ENCODE data around the gene MYBBP1A.
A peak's percentile ranks its signal among the peaks of the same experiment; 100 is the strongest.

Gene MYBBP1A

DNA sequence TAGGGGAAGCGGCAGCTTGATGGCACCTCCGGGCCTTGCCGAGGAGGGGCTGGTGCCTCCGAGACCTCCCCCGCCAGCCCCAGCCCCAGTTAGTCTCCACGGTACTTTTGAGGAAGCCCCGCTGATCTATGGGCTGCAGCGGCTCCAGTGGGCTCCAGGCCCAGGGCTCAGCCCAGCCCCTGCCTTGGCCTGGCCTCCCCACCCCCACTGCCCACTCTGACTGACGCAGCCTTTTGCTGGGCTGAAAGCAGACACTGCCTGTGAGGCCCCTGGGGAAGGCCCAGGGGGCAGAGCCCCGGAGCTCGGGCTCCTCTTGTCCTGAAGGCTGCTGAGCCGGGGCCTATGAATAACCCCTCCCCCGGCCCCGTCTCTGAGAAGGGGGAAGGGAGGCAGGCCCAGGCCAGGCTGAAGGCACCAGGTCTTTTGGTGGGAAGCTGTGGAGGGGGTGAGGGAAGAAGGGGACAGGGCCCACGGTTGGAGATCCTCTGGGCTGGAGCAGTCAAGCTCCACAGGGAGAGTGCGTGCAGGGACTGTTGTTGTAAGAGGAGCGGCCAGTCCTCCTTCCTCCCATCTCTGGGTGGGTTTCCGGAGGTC is 21.6 kb upstream of the MYBBP1A start:
- in situ Hi-C loops (cut with MboI; ENCODE audit: low pct_unique_long_range_greater_than_20kb, low sequenced_read_pairs), result loop anchor here (25.0 kb wide), 1 partner anchor 310 kb away; the partner anchor contains the start of gene C17orf107
- no peak for DNase-seq

DNA sequence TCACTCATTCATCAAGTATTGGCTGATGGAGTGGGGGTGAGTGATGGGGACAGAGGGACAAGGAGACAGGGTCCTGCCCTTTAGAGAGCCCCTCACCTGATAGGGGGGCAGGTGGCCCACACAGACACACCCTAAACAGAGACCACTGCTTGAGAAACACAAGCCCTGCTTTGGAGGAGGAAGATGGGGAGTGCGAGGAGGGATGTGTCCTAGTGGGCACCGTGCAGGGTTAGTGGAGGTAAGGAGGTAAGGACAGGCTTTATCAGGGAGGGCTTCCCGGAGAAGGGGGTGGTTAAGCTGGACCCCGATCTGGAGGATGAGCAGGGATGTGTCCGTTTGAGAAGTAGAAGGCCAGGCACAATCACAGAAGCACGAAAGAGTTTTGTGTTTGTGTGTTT is 21.0 kb upstream of the MYBBP1A start:
- no peak for DNase-seq
- in situ Hi-C loops (cut with MboI; ENCODE audit: low pct_unique_long_range_greater_than_20kb, low sequenced_read_pairs), result loop anchor here (25.0 kb wide), 1 partner anchor 311 kb away; the partner anchor contains the start of gene C17orf107

DNA sequence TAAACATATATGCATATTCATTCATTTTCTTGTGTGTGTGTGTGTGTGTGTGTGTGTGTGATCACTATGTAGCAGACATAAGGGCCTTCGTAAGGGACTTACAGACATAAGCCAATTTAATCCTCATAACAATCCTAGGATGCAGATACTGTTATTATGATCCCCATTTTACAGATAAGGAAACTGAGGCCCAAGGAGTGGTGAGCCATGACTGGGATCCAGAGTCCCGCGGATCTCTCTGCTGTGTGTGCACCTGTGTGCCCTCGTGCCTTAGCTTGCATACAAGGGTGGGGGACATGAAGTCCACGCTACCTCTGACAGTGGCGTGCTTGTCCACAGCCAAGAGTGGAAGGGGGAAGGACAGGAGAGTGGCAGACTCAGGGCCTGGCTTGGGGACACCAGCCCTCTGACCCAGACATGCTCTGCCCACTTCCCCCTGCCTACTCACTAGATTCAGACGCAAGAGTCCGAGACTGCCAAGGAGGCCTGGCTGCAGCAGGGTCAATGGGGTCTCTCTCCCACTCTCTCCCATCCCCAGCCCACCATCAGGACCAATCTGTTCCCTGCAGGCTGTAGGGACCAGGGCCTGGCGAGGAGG is 19.4 kb upstream of the MYBBP1A start:
- no peak for DNase-seq
- in situ Hi-C loops (cut with MboI; ENCODE audit: low pct_unique_long_range_greater_than_20kb, low sequenced_read_pairs), result loop anchor here (25.0 kb wide), 1 partner anchor 313 kb away; the partner anchor contains the start of gene C17orf107

DNA sequence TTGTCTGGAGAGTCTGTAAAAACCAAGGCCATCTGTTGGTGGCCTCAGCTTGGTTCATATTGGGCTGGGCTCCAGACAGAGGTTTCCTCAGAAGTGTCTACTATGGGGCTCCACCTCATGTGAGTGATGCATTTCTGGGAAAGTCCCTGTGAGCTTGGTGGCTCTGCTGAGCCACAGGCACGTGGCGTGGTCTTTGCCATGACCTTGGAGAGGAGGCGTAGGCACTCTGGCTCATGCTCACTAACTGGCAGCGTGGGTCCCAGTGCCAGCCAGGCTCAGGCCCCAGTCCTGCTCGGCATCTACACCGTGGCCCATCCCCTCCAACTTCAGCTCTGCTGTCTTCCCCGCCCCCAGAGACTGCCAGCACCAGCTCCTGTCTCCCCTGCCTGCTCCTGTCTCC is 18.5 kb upstream of the MYBBP1A start:
- in situ Hi-C loops (cut with MboI; ENCODE audit: low pct_unique_long_range_greater_than_20kb, low sequenced_read_pairs), result no loop called here
- no peak for DNase-seq

DNA sequence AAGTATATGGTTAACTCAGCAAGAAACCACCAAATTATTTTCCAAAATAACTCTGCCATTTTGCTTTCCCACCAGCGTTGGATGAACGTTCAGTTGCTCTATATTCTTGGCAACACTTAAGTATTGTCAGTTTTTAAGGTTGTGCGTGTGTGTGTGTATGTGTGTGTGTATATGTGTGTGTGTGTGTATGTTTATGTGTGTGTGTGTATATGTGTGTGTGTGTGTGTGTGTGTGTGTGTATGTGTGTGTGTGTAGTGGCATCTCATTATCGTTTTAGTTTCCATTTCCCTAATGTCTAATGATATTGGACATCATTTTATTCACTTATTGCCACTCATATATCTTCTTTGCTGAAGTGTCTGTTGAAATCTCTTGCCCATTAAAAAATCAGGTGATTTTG is 17.9 kb upstream of the MYBBP1A start:
- DNase-seq, result no peak
- in situ Hi-C loops (cut with MboI; ENCODE audit: low pct_unique_long_range_greater_than_20kb, low sequenced_read_pairs), result no loop called here

DNA sequence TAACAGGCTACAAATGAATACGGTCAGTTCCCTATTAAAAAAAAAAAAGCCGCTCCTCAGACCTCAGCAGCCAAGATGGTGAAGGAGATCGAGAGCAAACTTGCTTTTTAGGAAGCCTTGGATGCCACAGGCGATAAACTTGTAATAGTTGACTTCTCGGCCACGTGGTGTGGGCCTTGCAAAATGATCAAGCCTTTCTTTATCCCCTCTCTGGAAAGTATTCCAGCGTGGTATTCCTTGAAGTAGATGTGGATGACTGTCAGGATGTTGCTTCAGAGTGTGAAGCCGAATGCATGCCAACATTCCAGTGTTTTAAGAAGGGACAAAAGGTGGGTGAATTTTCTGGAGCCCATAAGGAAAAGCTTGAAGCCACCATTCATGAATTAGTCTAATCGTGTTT is 16.9 kb upstream of the MYBBP1A start:
- in situ Hi-C loops (cut with MboI; ENCODE audit: low pct_unique_long_range_greater_than_20kb, low sequenced_read_pairs), result no loop called here
- no peak for DNase-seq

DNA sequence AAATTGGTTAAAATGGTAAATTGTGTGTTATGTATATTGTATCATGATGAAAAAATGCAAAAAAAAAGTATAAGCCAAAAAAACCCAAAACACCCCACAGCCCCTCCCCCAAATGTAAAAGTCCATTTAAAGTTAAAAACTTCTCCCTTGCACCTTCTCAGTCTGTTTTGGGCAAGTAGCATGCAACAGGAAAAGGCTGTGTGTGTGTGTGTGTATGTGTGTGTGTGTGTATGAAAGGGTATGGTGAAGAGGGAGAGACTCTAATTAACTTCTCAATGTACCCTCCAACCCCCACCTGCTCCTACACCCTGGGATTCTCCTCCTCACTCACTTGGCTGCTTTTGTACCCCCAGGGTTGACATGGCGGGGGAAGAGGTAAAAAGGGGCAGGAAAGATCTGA is 14.4 kb upstream of the MYBBP1A start:
- DNase-seq, result peak; percentile 47
- in situ Hi-C loops (cut with MboI; ENCODE audit: low pct_unique_long_range_greater_than_20kb, low sequenced_read_pairs), result no loop called here

DNA sequence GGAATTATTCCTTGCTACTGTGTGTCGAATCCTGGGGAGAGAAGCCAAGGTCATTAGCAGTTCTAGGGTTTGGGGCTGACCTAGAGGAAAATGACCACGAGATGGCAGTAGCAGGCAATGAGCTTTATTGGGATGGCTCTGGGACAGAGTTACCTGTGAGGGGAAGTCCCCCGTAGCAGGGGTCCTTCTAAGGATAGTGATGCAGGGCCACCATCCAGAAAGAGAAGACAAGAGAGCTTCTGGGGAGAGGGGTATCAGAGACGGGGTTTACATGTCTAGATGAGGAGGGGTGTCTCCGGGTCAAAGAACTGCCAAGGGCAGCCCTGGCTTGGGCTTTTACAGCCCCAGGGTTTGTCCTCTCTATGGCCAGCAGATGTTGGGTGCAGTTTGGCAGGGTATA is 11.6 kb upstream of the MYBBP1A start:
- in situ Hi-C loops (cut with MboI; ENCODE audit: low pct_unique_long_range_greater_than_20kb, low sequenced_read_pairs), result no loop called here
- DNase-seq, result peak; percentile 76

DNA sequence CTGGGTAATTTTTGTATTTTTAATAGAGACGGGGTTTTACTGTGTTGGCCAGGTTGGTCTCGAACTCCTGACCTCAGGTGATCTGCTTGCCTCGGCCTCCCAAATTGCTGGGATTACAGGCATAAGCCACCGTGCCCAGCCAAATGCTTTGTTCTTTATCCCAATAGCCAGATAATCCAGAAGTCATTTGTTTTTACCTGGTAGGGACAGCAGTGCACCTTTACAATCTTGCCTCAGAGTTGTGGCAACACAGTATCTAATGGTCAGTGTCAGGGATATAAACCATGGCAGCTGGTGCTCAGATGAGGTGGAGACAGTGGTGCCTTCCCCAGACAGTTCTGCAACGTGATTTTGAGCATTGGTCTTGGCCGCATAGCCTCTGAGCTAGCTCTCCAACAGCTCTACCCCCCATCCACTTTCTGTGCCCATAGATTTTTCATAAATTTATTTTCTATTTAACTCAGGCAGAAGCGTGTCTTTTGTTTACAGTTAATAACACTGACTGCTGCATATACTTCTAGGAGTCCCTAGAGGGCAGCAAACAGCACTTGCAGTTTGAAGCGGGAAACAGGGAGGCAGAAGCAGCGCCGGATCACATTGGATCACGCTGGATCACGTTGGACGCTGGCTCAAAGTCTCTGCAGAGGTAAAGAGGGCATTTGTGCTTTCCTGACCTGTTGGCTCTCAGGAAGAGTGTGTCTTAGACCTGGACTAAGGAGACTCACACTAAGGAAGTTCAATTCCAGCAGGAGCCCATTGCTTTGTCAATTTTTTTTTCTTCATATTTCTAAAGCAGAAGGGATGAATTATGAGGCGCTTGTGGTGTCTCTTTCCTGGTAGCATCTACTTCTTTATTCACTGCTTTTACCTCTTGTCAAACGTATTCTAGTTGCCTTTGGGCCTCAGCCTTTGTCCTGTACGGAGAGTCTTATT is 10.3 kb upstream of the MYBBP1A start:
- in situ Hi-C loops (cut with MboI; ENCODE audit: low pct_unique_long_range_greater_than_20kb, low sequenced_read_pairs), result no loop called here
- DNase-seq, result peak; percentile 75

DNA sequence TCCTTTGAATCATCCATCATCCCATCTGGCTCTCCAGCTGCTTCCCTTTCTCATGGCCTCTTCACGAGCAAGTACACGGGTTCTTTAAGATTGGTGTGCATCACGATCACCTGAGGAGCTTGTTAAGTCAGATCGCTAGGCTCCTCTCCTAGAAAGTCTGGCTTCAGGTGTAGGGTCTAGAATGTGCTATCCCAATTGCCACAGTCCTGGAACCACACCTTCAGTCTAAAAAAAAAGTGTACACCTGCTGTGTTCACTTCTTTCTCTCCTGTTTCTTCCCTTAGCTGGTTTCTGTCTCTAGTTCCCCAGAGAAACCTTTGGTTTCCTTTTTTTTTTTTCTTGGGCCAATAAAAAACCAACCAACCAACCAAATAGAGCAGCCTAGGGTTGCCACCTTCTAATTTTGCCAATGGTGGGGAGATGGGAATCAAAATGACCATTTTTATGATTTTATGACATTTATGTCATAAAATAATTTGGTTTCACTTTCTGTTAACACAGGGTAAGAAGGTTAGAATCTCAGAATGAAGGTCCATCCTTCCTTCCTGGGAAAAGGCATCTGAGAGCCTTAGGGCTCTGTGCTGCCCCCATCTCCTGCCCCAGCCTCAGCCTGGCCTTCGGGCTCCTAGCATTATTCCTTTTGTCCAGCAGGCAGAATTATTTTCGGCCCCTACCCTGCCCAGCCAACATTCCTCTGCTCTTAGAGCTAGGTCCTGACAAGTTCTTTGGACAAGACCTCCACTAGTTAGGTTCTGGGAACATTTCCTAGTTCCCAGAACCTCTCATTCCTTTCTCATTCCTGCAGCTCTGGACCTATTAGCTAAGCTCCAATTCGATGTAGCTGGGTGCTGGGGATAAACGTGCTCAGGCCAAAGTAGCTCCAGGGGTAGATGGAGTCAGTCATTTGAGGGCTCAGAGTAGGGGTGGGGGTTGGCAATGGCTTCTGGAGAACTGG is 7.1 kb upstream of the MYBBP1A start:
- DNase-seq, result no peak
- in situ Hi-C loops (cut with MboI; ENCODE audit: low pct_unique_long_range_greater_than_20kb, low sequenced_read_pairs), result no loop called here

DNA sequence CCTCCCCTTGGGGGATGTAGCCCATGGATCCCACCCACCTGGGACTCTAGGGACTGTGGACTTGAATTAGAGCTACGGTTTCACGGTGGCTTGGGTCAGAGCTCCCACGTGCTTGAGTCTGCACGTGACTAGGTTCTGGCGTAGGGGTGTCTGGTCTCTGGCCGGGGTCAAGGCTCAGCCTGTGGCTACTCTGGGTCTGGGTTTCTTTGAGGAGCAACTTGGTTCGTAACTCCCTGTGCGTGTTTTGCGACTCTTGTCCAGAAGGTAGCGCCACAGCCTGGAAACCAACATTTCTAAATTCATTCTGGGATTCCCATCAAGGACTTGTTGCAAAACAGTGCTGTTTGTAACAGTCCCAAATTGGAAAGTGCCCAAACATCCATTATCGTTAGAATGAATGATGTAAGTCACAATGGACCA is 5.7 kb upstream of the MYBBP1A start:
- DNase-seq, result no peak
- in situ Hi-C loops (cut with MboI; ENCODE audit: low pct_unique_long_range_greater_than_20kb, low sequenced_read_pairs), result no loop called here

DNA sequence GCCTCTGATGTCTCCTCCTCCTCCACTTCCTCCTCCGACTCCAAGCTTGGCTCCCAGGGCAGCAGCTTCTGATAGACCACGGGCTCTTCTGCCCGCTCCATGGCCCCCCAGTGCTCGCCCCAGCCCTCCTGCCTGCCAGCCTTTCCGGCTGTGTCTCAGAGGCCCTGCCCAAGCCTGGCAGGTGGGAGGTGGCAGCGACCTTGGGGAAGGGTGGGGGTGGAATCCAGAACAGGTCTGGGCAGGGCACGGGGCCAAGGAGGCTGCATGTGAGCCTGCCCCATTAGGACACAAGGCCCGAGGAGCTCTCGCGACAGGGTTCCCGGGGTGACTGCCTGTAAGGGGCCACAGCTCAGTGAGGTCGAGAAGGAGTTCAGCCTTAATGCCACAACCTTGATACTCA is 5.2 kb upstream of the MYBBP1A start, which contains the start of gene GGT6:
Gene GGT6, minus strand, starts transcription at position 157 of the 400 bp plus-strand sequence. Its CDS starts 56 bp downstream, at position 101.
- in situ Hi-C loops (cut with MboI; ENCODE audit: low pct_unique_long_range_greater_than_20kb, low sequenced_read_pairs), result no loop called here
- no peak for DNase-seq

DNA sequence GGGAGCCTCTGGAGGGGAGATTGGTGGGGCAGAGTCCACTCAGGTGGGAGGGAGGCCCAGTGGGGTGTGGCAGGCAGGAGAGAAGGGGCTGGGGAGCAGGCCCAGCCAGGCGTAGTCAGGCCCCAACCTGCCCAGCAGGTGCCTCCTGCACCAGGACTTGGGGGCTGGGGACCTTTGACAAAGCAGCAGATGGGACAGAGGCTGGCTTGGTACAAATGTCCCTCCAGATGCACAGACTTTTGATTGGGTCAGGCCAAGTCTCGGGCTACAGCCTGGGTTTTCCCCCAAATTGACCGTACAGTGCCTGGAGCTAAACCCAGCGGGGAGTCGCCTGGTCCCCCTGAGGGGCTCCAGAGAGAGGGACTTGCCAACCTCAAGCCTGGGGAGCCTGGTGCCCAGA is 4.8 kb upstream of the MYBBP1A start:
- DNase-seq, result no peak
- in situ Hi-C loops (cut with MboI; ENCODE audit: low pct_unique_long_range_greater_than_20kb, low sequenced_read_pairs), result no loop called here

DNA sequence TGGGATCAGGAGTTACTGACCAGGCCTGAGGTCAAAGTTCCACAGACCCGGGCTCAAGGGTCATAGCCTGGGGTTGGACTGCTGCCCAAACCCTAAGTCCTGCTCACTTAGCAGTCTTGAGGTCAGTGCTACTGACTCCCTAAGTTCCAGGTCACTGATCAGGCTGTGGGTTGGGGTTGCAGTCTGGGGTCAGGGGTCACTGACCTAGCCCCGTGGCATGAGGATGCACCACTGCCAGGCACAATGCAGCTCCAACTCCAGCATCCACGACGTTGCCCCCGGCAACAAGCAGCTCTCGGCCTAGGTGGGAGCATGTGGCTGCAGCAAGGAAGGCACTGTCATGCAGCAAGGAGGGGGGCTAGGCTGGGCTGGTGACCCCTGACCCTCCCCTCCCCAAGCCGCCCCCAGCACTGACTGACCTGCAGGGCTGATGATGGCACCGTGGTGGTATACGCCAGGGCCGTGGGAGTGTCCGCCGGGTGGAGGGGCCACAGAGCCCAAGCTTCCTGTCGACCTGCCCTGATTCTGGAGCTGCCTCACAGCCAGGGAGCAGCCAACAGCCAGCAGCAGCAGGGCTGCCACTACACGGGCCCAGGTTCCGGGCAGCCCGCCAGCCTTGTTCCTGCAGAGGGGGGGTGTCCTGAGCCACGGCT is 4.1 kb upstream of the MYBBP1A start:
- in situ Hi-C loops (cut with MboI; ENCODE audit: low pct_unique_long_range_greater_than_20kb, low sequenced_read_pairs), result no loop called here
- DNase-seq, result no peak

DNA sequence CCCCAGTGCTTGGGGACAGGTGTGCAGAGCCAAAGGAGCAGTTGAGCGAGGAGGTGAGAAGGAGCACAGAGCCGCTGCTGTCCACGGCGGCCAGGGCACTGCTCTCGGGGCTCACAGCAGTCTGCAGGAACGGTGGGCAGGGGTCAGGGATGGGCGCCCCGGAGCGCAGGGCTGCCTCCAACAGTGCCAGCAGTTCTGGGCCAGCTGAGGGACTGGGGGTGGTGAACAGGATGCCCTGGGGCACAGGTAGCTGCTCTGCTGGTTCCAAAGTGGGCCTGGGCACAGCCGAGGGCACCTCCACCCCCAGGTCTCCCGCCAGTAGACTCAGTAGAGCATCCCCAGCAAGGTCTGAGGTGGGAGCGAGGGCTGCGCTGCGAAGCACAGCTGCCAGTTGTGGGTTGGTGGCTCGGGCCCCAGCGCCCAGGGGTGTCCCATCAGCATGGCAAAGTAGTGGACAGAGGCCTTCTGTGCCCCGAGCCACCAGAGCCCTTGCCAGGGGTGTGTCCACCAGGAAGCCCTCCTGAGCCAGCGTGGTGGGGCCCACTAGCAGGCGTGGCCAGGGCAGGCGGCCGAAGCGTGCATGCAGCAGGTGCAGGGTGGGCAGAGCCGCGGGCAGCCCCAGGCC is 3.3 kb upstream of the MYBBP1A start:
- in situ Hi-C loops (cut with MboI; ENCODE audit: low pct_unique_long_range_greater_than_20kb, low sequenced_read_pairs), result no loop called here
- DNase-seq, result no peak

DNA sequence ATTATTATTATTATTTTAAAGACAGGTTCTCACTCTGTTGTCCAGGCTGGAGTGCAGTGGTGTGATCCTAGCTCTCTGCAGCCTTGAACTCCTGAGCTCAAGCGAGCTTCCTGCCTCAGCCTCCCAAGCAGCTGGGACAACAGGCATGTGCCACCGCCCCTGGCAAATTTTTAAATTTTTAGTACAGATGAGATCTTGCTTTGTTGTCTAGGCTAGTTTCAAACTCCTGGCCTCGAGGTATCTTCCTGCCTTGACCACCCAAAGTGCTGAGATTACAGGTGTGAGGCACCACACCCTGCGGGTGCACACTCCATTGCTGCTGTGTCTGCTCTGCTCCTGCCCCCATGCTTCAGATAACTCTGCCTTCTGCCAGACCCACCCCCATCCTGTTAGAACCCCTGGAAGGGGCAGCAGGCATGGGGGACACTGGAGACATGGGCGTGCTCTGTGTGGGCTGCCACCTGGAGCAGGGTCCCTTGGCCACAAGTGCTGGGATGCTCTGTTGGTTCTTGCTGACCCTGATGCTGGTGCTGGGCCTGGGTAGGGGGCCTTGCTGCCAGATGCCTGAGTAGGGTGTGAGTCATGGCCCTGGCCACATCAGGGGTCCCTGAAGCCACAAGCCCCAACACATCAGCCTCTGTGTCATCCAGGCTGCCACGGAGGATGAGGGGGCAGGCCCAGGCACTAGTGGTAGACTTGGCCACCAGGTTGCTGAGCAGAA is 2.6 kb upstream of the MYBBP1A start:
- in situ Hi-C loops (cut with MboI; ENCODE audit: low pct_unique_long_range_greater_than_20kb, low sequenced_read_pairs), result no loop called here
- DNase-seq, result no peak

DNA sequence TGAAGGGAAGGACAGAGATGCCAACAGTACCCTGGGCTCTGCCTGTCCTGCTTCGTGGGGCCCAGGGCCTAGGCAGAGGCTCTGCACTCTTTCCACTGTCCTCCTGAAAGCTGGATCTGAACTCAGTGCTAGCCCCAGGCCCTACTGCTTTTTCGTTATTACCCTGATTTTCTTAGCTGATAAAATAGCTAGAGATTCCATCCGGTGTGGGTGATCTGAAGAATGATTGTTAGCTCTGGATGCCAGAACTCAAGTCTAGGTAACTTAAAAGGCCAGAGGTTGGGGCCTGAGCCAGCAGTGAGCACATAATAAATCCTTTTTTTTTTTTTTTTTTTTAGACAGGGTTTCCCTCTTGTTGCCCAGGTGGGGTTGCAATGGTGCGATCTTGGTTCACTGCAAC is 1.8 kb upstream of the MYBBP1A start:
- DNase-seq, result no peak
- in situ Hi-C loops (cut with MboI; ENCODE audit: low pct_unique_long_range_greater_than_20kb, low sequenced_read_pairs), result no loop called here
